Left forelimb (tissue), 1 donor: ENCODE measurements around the gene MTCL3.

Source experiments
- DNase-seq: peaks from one replicate; pipeline ENCODE4 v3.0.0-alpha.2; 2018; ENCODE audit warnings: low spot score

The MTCL3 gene

DNA sequence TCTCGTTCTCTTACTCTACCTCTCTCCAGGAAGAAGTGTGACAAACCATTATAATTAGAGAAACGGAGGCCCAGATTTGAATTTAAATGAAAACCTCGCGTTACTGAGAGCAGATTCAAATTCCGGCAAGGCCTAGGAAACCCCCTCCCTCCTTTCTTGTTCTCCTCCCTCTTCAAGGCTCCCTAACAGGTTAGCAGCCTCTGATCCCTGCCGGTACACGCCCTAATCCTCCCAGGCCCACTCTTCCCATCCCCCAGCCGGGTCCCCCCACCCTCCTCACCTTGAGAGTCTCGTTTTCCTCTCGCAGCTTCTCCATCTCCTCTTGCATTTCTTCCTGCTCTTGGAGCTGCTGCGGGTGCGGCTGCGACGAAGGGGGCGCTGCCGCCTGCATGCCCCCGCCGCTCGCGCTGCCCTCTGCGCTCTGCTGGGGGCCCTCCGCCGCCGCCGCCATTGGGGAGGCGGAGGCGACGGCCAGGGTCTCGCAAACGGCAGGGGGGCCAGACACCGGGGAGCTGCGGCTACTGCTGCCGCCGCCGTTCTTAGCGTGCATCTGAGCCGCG, 3.8 kb downstream of the MTCL3 start:
- DNase-seq, result no peak

DNA sequence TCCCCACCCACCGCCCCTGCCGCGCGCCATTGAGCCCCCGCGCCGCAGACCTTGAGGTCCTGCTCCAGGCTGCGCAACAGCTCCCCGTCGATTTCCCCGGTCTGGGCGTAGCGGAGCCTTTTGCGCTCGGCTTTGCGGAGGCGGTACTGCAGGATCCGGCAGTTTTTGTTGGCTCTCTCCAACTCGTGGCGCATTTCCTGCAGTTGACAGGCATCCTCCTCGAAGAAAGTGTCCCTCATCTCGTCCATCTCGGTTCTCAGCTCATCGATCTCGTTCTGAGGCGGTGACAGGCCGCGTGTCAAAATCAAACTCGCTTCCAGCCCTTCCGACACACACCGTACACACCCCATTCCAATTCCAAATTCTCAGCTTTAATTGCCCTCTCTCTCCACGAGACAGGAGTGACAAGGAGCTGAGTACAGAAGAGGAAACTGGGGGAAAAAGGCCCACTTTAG, 4.3 kb downstream of the MTCL3 start:
- no peak for DNase-seq

DNA sequence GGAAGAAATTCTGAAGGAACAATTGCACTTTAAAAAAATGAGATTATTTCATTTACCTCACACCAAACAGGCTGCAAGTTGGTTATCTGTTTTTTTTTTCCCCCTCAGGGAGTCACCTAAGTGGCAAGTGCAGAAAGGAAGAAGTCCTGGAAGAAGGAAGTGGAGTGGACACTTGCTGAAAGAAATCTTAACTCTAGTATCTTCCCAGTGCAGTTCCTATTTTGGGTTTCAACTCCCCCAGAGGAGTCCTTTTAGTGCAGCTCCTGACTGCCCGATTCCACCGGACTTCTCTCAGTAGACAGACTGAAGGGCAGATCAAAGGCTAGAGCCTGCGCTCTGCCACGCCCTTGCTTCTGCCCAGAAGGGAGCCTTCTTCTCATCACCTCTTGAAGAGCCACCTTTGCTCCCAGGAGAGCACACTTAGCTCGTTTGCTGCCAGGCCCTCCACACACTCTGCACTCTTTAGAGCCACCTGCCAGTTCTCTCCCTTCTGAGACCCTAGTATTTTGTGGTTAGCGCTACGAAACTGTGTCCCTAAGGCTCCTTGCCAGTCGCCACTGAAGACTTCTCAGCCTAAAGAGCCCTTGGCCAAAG, 4.9 kb downstream of the MTCL3 start:
- DNase-seq, result no peak

DNA sequence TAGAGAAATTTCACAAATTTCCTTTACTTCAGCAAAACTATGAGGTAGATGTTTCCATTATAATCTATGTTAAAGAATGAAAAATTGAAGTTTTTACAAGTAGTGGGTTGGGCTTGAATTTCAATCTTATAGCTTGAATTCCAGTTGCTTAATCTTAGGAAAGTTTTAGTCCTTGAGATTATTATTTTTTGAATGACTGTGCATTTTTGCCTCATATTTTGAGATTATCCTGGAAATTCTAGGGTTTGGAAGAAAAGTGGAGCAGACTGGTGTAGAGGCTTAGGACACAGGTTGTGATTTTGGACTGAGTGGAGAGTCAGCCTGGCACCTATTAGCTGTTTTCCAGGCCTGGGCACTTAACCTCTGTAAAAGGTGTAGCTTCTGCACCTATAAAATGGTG, 5.7 kb downstream of the MTCL3 start:
- DNase-seq, result no peak

DNA sequence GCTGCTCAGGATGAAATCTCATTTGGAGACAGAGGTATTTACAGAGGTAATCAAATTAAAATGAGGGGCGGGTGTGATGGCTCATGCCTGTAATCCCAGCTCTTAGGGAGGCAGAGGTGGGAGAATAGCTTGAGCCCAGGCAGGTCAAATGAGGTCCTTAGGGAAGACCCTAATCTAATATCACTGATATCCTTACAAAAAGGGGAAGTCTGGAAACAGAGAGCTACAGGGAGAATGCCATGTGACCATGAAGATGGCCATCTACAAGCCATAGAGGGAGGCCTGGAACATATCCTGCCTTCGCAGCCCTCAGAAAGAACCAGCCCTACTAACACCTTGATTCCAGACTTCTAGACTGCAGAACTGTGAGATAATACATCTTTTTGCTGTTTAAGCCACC, 8.3 kb downstream of the MTCL3 start:
- DNase-seq, result no peak

DNA sequence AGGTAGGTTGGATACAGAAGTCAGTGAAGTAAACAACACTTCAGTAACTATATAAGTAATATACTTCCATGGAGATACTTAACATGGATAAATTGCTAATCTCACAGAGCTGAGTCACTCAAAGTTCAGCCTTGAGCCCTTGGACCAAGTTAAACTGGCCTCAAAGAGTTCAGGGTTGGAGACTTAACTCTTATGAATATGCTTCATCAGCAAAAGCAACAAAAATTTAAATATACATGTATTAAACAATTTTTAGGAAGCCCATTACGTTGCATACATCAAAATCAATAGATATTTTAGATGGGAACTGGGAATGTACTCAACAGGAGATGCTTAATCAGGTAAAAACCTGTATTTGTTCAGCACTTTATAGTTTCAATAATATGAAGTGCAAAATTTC, 12.2 kb downstream of the MTCL3 start:
- no peak for DNase-seq

DNA sequence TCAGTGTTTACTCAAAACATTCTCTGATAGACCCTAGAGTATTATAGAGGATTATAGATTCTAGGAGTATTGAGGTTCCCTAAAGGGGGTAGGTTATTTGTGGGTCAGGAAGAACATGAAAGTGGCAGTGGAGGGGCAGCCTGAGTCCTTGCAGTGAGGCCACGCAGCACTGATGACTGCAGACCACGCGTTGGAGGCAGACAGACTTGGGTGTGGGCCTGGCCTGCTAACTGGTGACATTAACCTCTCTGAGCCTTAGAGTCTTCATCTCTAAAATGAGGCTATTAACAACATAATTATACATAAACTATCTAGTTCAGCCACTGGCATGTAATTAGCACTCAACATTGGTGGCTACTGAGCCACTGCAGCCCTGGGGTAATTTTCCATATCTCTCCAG, 16.1 kb downstream of the MTCL3 start:
- no peak for DNase-seq

DNA sequence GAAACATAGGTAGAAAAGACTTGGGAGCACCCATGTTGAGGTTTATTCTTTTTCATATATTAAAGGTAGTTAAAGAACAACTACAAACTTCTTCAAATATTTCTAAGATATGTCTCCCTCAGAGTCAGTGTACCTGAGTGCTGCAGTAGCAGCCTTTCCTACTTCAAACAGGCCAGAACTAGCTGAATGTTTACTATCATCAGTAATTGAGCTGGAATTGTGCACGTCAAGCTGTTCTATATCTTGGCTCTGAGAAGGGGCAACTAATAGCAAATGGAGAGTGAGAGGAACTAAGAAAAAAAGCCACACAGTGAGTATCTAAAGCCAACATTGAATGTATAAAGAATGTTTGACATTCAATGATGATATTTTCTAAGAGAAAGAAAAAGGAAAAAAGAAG, 21.7 kb downstream of the MTCL3 start:
- DNase-seq, result no peak

DNA sequence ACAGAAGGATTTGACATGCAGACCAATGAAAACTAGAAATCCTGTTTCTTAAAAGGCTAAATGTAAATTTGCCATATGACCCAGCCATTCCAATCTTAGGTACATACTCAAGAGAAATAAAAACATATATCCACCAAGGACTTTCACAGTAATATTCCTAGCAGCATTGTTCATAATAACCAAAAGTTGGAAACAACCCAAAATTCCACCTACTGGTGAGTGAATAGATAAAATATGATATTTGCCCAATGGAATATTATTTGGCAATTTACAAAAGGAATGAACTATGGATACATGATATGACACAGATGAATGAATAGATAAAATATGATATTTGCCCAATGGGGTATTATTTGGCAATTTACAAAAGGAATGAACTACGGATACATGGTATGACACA, 22.7 kb downstream of the MTCL3 start:
- no peak for DNase-seq

DNA sequence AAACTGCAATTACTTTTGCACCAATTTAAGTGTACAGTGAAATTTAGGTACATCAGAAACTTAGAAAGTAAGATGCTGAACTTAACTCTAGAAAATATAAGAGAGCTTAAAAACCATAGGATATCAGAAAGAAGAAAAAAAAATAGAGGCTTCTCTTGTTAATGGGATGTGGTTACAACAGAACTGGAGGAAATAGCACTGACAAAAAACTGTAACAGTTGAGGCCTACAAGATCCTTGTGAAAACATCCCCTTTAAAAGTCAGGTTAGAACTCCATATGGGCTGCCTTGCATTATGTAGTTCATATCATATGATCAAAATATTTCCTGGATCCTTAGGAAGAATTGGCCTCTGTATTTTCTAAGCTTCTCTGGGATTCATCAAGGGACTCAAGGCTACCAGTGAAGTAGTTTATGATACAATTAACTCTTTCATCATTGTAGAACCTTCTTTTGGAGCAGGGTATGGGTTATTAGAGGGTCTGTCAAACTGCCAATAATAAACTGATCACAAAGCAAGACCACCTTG, 24.8 kb downstream of the MTCL3 start:
- no peak for DNase-seq

DNA sequence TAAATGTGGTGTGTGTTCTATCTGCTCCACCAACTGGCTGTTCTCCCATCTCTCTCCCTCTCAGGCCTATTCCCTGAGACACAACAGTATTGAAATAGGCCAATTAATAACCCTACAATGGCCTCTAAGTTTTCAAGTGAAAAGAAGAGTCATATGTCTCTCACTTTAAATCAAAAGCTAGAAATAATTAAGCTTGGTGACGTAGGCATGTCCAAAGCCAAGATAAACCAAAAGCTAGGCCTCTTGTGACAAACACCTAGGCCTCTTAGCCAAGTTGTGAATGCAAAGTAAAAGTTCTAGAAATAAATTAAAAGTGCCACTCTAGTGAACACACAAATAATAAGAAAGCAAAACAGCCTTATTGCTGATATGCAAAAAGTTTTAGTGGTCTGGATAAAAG, 29.9 kb downstream of the MTCL3 start:
- DNase-seq, result no peak

DNA sequence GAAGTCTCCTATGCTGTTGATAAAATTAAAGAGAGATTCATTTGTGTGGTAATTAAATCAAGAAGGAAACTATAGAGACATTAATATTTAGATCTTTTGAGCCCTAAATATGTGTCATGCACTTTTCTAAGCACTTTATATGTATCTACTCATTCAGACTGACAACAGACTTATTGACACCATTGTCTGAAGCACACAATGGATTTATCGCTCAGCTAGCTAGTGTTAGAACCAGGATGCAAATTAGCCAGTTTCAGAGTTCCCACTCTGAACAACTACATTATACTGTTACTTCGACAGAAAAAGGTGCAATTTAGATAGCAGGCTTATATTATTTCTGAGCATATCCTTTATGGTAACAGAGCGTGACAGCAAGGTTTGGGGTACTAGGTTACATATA, 32.2 kb downstream of the MTCL3 start:
- no peak for DNase-seq

DNA sequence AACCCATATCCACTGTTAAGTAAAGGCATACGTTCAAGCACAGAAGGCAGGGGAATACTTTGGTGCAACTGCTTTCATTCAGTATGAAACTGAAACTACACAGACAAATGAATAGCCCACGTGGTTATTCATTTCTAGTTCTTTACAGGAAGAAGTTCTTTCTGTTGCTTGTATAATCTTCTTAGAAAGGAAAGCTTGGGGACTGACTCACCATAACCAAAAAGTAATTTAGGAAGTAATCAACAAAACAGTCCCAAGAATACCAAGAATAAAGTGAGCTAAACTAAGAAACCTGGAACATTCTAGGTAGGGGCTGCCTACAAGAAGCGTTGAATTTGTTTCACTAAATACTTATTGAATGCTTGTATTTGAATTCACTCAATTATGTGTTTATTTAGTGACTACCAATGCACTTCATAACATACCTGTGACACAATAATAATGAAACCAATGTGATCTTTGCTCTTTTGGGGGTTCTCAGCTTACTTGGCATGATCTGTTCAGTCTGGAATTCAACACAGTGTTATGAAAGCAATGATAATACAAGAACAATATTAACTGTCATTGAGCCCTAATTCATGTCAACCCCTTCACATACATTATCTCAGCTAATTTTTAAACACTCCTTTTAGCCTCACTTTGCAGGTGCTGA, 34.8 kb downstream of the MTCL3 start:
- no peak for DNase-seq

DNA sequence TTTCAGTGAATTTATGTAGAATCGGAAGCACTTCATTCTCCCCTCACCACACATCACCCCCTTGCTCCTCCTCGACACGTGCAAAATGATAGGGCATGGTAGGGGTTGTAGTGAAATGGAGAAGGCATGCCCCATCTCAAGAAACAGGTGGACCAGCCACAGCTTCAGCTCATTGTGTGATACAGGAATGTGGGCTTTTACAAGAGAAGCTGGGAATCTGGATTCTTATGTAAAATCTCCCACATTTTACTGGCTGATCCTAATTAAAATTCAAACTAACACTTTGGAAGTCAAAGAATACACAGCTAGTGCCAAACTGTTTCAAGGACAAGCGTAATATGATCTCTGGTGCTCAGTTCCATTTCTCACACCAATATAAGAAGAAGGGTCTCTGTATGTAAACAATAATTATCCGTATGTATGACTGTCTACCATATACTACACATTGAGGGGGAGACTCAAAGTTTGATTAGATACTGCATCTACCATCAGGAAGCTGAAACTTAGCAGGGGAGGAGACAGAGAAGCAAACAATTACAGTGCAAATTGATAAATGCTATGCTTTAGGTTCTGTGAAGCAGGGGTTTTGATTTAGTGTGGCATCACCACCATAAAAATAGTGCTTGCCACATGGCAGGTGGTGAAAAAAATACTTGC, 35.6 kb downstream of the MTCL3 start:
- no peak for DNase-seq

DNA sequence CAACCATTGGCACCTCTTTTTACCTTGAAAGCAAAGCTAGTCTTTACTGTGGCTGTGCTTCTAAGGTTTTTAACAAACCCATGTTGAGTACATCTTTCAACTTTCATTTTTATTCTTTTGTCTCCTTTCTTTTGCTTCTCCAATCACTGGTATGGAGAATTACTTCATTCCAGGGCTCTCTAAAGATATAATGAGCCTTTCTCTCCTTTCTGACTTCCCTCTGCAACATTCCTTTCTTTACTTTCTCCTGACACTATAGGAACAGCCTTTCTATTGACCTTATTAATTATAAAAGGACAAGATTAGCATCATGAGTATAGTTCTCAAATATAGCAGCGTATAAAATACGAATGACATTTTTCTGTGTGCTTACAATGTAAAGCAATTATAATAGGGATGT, 36.8 kb downstream of the MTCL3 start:
- no peak for DNase-seq

DNA sequence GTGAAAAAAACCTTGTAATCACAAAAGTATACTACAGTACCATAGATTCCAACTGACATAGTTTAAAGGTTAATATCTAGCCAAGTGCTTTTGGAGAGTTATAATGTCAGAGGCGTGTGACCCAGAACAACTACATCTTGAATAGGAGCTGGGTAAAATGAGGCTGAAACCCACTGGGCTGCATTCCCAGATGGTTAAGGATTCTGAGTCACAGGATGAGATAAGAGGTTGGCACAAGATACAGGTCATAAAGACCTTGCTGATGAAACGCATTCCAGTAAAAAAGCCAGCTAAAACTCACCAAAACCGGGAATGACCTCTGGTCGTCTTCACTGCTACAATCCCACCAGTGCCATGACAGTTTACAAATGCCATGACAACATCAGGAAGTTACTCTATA, 37.5 kb downstream of the MTCL3 start:
- DNase-seq, result no peak

DNA sequence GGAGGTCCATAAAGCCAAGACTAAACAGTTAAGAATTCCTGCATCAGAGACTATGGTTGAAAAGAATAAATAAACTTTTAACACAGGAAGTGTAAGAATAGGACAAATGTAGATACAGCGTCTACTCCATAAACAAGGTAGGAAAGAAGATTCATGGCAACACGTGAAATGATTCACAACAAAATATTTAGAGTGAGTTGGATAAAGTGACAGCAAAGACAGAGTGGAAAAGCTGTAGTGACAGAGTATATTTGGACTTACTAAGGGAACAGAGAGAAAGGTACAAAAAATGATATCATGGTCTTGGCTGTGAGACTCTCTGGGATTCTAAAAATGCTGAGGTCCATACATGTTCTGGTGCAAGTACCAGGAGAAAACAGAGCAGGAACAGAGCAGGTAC, 38.0 kb downstream of the MTCL3 start:
- no peak for DNase-seq

DNA sequence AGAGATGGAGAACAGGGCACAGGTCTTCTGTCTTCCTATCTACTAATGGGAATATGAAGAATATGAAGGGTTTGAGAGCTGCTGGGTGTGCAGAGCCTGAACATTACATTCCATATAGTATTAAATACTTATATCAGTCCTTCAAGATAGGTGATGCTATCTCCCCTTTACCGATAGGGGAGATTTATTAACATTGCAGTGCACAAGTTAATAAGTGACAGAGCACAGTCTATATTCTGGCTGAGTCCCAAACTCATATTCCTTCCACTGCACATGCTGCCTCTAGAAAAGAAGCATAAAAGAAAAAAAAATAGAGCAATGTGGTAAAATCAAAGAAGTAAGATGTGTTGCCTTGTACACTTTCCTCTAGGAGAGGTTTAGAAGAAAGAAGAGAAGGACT, 41.5 kb downstream of the MTCL3 start:
- no peak for DNase-seq

DNA sequence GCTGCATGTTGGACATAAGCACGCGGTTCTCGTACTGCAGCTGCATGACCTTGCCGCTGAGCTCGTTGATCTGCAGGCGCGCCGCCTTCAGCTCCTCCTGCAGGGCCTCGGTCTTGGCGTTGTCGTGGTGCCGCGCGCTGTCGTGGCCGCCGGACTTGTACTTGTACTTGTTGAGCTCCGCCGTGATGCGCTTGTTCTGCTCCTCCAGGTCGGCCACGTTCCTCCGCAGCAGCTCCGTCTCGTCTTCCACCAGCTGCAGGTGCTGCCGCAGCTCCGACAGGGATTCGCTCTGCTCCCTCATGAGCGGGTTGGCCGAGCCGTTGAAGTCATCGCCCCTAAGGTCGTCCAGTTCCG, 43.3 kb downstream of the MTCL3 start:
- no peak for DNase-seq

DNA sequence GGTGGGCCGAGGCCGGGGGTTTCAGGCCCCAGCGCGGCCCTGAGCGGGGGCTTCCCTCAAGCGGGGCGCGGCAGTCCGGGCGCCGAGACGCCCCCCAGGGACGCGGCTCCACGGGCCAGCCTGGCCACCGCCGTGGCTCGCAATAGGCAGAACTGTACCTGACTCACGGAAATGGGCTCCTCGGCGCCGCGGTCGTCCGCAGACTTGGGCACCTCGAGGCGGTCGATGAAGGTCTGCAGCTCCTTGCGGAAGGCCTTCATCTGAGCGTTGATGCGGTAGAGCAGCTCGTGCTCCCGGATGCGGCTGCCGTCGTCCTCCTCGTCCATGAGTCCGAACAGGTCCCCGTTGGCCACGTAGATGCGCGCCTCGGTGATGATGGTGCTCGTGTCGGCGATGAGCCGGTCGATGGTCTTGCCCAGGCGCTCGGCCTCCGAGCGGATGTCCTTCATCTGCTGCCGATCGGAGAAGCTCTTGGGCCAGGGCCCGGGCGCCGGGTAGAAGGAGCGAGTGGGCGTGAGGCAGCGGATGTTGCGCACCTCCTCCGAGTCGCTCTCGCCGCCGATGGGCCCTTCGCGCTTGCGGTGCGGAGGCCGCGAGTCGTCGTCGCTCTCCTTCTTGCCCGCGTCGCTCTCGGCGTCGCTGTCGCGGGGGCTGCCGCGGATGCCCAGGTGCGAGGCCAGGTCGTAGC, 43.9 kb downstream of the MTCL3 start:
- no peak for DNase-seq

DNA sequence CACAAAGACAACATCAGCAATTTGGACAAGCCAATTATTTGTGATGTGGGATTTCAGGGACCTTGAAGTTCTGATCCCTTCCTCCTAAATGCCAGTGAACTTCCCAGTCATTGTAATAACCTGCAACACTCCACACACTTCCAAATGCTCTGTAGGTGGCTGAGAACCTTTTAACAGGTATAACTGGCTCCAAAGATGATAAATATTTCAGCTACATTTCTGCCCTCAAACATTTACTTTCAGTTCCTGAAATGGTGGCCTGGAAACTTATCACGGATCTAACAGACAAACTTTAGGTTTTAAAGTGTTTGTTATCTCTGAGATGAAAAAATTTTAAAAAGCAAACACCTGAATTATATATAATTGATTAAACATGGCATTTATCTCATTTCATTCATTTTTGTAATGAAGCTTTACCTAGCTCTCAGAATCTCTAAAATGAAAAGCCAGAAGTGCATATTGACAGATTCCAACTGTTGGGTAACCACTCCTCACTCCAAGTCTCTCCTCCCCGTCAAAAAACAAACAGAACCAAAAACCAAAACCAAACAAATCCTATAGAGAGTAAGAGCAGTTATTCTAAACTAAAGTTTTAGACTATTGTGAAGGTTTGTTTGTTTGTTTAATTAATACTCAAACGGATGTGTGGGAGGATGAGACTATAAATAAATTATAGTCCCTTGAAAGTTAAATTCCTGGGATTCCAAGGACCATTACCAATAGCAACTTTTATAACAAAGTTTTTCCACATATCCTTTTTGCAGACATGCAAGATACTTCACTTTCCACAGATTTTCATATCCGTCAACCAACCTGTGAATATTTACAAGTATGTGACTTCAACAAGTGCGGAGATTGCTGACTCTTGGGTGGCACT, 47.5 kb downstream of the MTCL3 start:
- DNase-seq, result no peak

DNA sequence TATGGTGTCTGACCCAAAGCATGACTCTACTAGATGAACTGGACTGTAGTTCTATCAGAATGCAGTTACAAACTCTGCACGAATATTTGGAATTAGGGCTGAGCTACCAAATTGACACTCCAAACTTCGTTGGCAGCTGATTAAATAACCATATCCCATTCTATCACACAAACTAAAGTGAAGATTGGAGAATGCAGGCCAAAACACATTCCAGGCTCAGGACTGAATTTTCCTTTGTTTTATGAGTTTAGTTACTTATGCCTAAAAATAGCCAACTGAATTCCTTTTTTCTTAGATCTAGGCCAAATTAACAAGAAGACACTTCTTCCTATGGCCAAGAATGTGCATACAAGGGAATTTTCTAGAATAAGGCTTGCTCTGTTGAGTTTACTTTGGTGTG, 50.2 kb downstream of the MTCL3 start:
- no peak for DNase-seq
